ENCODE measurements around the gene EXOC2. TPM values are rescaled to one million over a fixed set of nuclear protein-coding genes. Genes with fewer than 3 reads are reported as not detected.

The EXOC2 gene
- total and polyA plus RNA-seq, 2 donors (not counting 3 experiments of a cell fraction or from before 2014, with no cell fraction given) = 18.2 to 30.8 TPM

- no peaks in the 10 kb centered on the region for H3K79me2 ChIP-seq (ENCODE audit: control insufficient read depth, insufficient read depth, low read length)
- dilution Hi-C loops (cut with MboI; ENCODE audit: extremely low pct_ligation_motif_present, low sequenced_read_pairs) (no loop called here), intact Hi-C loops (cut with micrococcal nuclease) (no loop called here)
- no peaks in the 10 kb centered on the region for H3K9me1 ChIP-seq (replicated peaks; ENCODE audit: control insufficient read depth, extremely low read depth, insufficient read depth, low read length)
- no peak overlapping the region for H3K4me2 ChIP-seq (ENCODE audit: insufficient read depth, low read length)
- H4K20me1 ChIP-seq (replicated peaks; ENCODE audit: control insufficient read depth, extremely low read depth, insufficient read depth, low read length) = no peaks in the 10 kb centered on the region
- no peak overlapping the region for H3K4me3 ChIP-seq (replicated peaks in 1 of 3; ENCODE audit: insufficient read depth in 1 of 3, low read depth in 1 of 3, low read length in 3 of 3)
- no TSS peak for BruUV-seq (replicated peaks)
- no peak overlapping the region for H3K9ac ChIP-seq (replicated peaks; ENCODE audit: extremely low read depth, insufficient read depth, low read length)
- H3K27ac ChIP-seq (ENCODE audit: insufficient read depth, low read depth, low read length) = no peak overlapping the region
- ChIA-PET POLR2A (no interaction called here), CTCF (no interaction called here)
- H3K4me1 ChIP-seq (ENCODE audit: control insufficient read depth, extremely low read depth, insufficient read depth, low read length) = no peaks in the 10 kb centered on the region
- H3K9me3 ChIP-seq (replicated peaks; ENCODE audit: control insufficient read depth, insufficient read depth, low read length) = no peaks in the 10 kb centered on the region
- H2AFZ ChIP-seq (ENCODE audit: low read depth, low read length) = no peak overlapping the region
- no peaks in the 10 kb centered on the region for H3K27me3 ChIP-seq (ENCODE audit: control insufficient read depth in 2 of 2, insufficient read depth in 2 of 2, low read length in 2 of 2)
- DNase-seq (ENCODE audit: low read depth, low spot score) (no peak), FAIRE-seq (no peak)
- TF ChIP-seq JUN (IDR thresholded peaks at IDR 0.05; ENCODE audit: borderline replicate concordance, insufficient read depth, insufficient read length, low read depth) (no peak), CTCF (IDR thresholded peaks at IDR 0.05; ENCODE audit: extremely low read depth in 1 of 2, insufficient read depth in 1 of 2, low read depth in 1 of 2, low read length in 2 of 2) (no peak), GATA2 (IDR thresholded peaks at IDR 0.05; ENCODE audit: insufficient read depth, insufficient read length, low read depth, low read length) (no peak), EZH2 (IDR thresholded peaks at IDR 0.05; ENCODE audit: borderline replicate concordance, low read depth, low read length, severe bottlenecking) (no peak), FOS (IDR thresholded peaks at IDR 0.05; ENCODE audit: borderline replicate concordance, insufficient read depth, low read length) (no peak)
- H3K36me3 ChIP-seq (ENCODE audit: control insufficient read depth in 2 of 2, extremely low read depth in 1 of 2, insufficient read depth in 2 of 2, low read length in 2 of 2) = peaks cover 0 to 5% of the 10 kb centered on the region in 2 experiments
Measured at GRCh38 chr6:540490-540889, 152.4 kb downstream of the EXOC2 start.

DNA sequence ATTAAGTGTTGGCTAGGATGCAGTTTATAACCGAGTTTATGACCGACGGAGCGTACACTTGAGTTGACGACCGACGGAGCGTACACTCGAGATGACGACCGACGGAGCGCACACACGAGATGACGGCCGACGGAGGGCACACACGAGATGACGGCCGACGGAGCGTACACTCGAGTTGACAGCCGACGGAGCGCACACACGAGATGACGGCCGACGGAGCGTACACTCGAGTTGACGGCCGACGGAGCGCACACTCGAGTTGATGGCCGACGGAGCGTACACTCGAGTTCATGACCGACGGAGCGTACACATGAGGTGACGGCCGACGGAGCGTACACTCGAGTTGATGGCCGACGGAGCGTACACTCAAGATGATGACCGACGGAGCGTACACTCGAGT, 155.8 kb downstream of the EXOC2 start:
- Histone ChIP-seq H2AFZ (ENCODE audit: low read depth, low read length) (no peak overlapping the region), H3K79me2 (ENCODE audit: control insufficient read depth, insufficient read depth, low read length) (no peaks in the 10 kb centered on the region), H3K36me3 (ENCODE audit: control insufficient read depth in 2 of 2, extremely low read depth in 1 of 2, insufficient read depth in 2 of 2, low read length in 2 of 2) (peaks cover 0 to 2% of the 10 kb centered on the region in 2 experiments), H3K4me1 (ENCODE audit: control insufficient read depth, extremely low read depth, insufficient read depth, low read length) (no peaks in the 10 kb centered on the region), H3K9me1 (replicated peaks; ENCODE audit: control insufficient read depth, extremely low read depth, insufficient read depth, low read length) (no peaks in the 10 kb centered on the region), H3K4me3 (replicated peaks in 1 of 3; ENCODE audit: insufficient read depth in 1 of 3, low read depth in 1 of 3, low read length in 3 of 3) (no peak overlapping the region), H3K27me3 (ENCODE audit: control insufficient read depth in 2 of 2, insufficient read depth in 2 of 2, low read length in 2 of 2) (no peaks in the 10 kb centered on the region), H3K9ac (replicated peaks; ENCODE audit: extremely low read depth, insufficient read depth, low read length) (no peak overlapping the region), H4K20me1 (replicated peaks; ENCODE audit: control insufficient read depth, extremely low read depth, insufficient read depth, low read length) (no peaks in the 10 kb centered on the region), H3K4me2 (ENCODE audit: insufficient read depth, low read length) (no peak overlapping the region), H3K9me3 (replicated peaks; ENCODE audit: control insufficient read depth, insufficient read depth, low read length) (no peaks in the 10 kb centered on the region), H3K27ac (ENCODE audit: insufficient read depth, low read depth, low read length) (no peak overlapping the region)
- intact Hi-C loops (cut with micrococcal nuclease) (no loop called here), dilution Hi-C loops (cut with MboI; ENCODE audit: extremely low pct_ligation_motif_present, low sequenced_read_pairs) (no loop called here)
- BruUV-seq (replicated peaks) = no TSS peak
- DNase-seq (ENCODE audit: low read depth, low spot score) = no peak
- TF ChIP-seq JUN (IDR thresholded peaks at IDR 0.05; ENCODE audit: borderline replicate concordance, insufficient read depth, insufficient read length, low read depth) (no peak), POLR2AphosphoS5 (IDR thresholded peaks at IDR 0.05; ENCODE audit: insufficient read depth, low read depth, low read length) (no peak), CTCF (IDR thresholded peaks at IDR 0.05; ENCODE audit: extremely low read depth in 1 of 2, insufficient read depth in 1 of 2, low read depth in 1 of 2, low read length in 2 of 2) (no peak), GATA2 (IDR thresholded peaks at IDR 0.05; ENCODE audit: insufficient read depth, insufficient read length, low read depth, low read length) (no peak), FOS (IDR thresholded peaks at IDR 0.05; ENCODE audit: borderline replicate concordance, insufficient read depth, low read length) (no peak), EZH2 (IDR thresholded peaks at IDR 0.05; ENCODE audit: borderline replicate concordance, low read depth, low read length, severe bottlenecking) (no peak), POLR2A (IDR thresholded peaks at IDR 0.05; ENCODE audit: low read depth, low read length) (no peak), MAX (IDR thresholded peaks at IDR 0.05; ENCODE audit: insufficient read depth, insufficient read length) (no peak), MYC (IDR thresholded peaks at IDR 0.05; ENCODE audit: low read depth, low read length) (no peak)
- ChIA-PET POLR2A (no interaction called here), CTCF (interaction anchor here (1.2 kb wide), 1 partner anchor 900 kb away, joined by 3 read pairs; no protein-coding TSS in a partner anchor)
- no peak for FAIRE-seq
